Posterior cingulate gyrus (tissue), 11 donors: ENCODE results near the gene ARID1B.

Source experiments
- DNase-seq, 10 donors: peaks; one replicate each; pipeline versions ENCODE4 v3.0.0 to v3.0.0-alpha.2; 2020 to 2021; ENCODE audit warnings: mixed read lengths in 3 of 10
- intact Hi-C: fragments of 100-400 bp; cut with DNase I; formaldehyde crosslinking; loops from one replicate; pipeline ENCODE4 v1.15.1; 2023

The ARID1B gene

DNA sequence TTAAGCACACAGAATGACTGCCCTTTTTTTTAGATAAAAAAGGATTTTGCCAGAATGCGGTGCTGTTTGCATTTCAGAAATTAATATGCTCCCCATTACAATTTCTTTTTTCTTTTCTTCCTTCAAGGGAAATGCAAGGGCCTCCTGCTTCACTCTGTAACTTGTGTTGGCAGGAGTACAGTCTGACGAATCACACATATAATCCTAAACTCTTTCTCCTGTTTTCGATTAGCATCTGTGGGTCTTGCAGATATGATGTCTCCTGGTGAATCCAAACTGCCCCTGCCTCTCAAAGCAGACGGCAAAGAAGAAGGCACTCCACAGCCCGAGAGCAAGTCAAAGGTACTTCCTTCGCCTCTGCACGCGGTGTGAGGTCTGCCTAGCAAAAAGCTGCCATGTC, 396.6 kb downstream of the ARID1B start:
- no peak for DNase-seq
- intact Hi-C loops: loop anchor here (10.0 kb wide), 1 partner anchor 289 kb away; no protein-coding TSS in a partner anchor

DNA sequence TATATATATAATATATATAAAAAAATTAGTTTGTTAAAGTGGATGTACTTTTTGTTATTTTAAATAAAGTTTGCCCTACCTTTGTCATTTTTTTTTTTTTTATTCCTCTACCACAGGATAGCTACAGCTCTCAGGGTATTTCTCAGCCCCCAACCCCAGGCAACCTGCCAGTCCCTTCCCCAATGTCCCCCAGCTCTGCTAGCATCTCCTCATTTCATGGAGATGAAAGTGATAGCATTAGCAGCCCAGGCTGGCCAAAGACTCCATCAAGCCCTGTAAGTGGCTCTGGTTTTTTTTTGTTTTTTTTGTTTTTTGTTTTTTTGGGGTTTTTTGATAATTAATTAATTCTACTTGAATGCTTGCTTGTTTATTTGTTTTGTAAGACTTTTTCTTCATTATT, 397.6 kb downstream of the ARID1B start:
- no peak for DNase-seq
- intact Hi-C loops: loop anchor here (10.0 kb wide), 1 partner anchor 290 kb away; no protein-coding TSS in a partner anchor

DNA sequence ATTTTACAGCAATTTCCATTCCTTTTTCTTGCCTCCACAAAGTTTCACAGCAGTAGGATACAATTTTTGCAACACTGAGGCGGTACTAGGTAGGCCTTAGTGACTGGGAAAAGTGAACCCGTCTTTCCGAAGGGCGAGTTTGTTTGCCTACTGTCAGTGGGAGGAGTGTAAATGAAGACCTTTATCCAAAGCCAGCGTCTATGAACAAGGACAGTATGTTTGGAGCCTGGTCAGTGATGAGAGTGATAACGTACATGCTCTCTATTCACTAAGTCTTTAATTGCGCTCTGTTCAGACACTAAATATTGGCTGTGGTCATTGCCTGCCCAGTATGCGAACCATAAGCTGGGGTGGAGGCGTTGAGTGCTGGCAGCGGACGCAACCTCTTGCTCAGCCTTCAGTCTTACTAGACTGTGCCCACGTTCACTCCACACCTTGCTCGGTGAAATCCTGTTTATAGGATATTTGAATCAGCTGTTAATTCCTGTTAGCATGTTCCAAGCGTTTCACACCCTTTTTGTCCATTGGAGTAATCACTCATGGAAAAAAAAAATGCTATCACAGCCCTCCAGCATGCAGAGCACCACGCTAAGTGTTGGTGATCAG, 400.7 kb downstream of the ARID1B start:
- intact Hi-C loops: loop anchor here (10.0 kb wide), 1 partner anchor 293 kb away; no protein-coding TSS in a partner anchor
- DNase-seq: peak in 1 of 10 donors; percentile 32

DNA sequence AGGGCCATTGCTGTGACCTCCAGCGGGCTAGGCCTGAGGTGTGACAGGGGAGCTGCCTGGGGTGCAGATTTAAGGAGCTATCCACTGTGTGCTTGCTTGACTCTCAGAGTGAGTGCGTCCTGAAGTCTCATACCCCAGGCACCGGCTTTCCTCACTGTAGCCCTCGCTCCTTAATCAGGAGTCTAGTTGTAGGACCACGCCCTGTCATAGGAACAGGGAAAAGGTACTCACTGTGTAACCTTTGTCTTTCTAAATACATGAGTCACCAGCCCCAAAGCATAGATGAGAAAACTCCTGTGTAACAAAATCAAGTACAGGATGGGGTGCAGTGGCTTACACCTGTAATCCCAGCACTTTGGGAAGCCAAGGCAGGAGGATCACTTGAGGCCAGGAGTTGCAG, 404.5 kb downstream of the ARID1B start:
- intact Hi-C loops: loop anchor here (5.0 to 10.0 kb wide), 2 partner anchors 134 to 497 kb away; no protein-coding TSS in a partner anchor
- no peak for DNase-seq

DNA sequence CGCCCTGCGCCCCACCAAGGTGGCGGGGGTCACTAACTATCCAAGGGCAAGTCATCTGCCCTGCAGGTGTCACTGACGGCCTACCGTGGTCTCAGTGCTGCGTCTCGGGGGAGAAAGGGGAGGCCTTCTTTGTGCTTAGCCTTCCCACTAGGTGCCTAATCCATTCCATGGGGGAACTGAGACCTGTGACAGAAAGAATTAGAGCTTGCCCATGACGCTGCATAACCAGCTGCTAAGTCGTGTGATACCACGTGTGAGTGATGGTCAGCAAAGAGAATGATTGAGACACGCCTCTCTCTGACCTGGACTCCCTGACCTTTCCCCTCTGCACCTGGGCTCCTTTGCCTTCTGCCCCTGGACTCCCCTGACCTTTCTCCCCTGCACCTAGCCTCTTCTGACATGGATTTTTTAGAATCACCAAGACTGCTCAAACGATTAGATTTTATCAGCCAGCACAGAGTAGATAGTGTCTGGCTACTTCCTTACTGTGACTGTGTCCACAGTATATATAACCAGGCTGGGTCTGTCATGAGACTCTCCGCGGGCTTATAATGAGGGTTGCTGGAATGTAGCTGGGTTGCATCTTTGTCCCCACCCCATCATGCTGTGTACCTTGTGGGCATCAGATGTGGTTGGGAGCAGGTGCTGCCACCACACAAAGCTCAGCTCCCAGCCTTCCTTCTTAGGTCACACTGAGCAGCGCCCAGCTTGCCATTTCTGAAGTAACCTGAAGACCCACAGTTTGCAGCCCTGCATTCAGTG, 405.5 kb downstream of the ARID1B start:
- intact Hi-C loops: loop anchor here (5.0 to 10.0 kb wide), 2 partner anchors 135 to 498 kb away; no protein-coding TSS in a partner anchor
- no peak for DNase-seq

DNA sequence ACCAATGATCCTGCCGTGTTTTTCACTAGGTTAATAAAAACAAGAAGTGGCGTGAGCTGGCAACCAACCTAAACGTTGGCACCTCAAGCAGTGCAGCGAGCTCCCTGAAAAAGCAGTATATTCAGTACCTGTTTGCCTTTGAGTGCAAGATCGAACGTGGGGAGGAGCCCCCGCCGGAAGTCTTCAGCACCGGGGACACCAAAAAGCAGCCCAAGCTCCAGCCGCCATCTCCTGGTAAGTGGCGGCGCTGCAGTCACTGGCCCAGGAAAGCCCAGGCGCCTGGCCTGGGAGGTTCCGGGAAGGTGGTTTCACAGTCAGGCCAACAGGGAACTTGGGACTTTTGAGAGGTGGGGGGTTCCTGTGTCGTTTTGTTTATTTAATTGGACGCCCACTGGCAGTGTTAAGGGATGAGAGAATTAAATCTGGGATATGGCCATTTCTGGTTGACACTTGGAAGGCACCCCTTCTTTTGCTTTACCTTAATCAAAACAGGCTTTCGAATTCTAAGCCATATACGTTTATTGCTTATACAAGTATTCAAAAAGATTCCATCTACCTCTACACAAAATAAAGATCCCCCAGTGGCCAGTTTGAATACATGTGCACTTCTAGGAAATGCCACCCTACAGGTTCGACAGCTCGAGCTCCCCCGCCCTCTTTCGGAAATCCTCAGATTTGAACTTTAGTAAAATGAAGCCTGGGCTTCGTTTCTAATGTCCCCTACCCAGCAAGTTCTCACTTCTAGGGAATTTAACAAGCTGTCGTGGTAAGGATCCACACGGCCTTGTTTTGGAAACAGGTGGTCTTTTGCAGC, 407.2 kb downstream of the ARID1B start:
- intact Hi-C loops: loop anchor here (2.0 to 10.0 kb wide), 4 partner anchors 137 to 620 kb away; no protein-coding TSS in a partner anchor
- DNase-seq: peak; percentile 54 to 96 (median 76)

- DNase-seq: no peak
- intact Hi-C loops: loop anchor here (2.0 to 10.0 kb wide), 3 partner anchors 163 to 620 kb away; no protein-coding TSS in a partner anchor
These were observed 408.0 kb downstream of the ARID1B start for GRCh38 chr6:157185171-157185570.

DNA sequence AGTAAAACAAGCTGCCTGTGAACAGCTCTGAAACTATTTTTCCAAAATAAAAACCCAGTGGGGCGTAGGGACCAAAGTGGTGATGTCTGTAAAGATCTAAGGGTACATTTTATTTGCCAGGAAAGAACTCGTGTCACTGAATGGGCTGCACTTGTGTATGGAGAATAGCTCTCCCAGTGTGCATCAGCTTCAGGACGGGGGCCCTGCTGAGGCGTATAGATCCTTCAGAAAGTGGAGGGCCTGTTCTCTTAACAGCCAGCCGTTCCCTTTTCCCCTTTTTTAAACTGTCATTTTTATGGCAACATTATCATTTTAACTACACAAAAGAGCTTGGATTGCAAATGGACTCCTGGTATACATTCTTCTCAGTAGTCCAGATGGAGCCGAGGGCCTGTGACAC, 408.8 kb downstream of the ARID1B start:
- intact Hi-C loops: loop anchor here (2.0 to 10.0 kb wide), 3 partner anchors 164 to 621 kb away; no protein-coding TSS in a partner anchor
- DNase-seq: no peak

GRCh38 chr6:157186785-157187181, 409.6 kb downstream of the ARID1B start:
- intact Hi-C loops: loop anchor here (5.0 to 10.0 kb wide), 2 partner anchors 164 to 502 kb away; no protein-coding TSS in a partner anchor
- DNase-seq: no peak

- intact Hi-C loops: loop anchor here (5.0 to 10.0 kb wide), 2 partner anchors 165 to 503 kb away; no protein-coding TSS in a partner anchor
- no peak for DNase-seq
These were observed 410.3 kb downstream of the ARID1B start for GRCh38 chr6:157187182-157188083.

GRCh38 chr6:157188213-157188612, 411.0 kb downstream of the ARID1B start:
- intact Hi-C loops: loop anchor here (5.0 to 10.0 kb wide), 2 partner anchors 166 to 503 kb away; no protein-coding TSS in a partner anchor
- DNase-seq: no peak

- intact Hi-C loops: no loop called here
- no peak for DNase-seq
These were observed 416.3 kb downstream of the ARID1B start for GRCh38 chr6:157193443-157193996.

- DNase-seq: no peak
- intact Hi-C loops: no loop called here
These were observed 416.9 kb downstream of the ARID1B start for GRCh38 chr6:157194110-157194509.

DNA sequence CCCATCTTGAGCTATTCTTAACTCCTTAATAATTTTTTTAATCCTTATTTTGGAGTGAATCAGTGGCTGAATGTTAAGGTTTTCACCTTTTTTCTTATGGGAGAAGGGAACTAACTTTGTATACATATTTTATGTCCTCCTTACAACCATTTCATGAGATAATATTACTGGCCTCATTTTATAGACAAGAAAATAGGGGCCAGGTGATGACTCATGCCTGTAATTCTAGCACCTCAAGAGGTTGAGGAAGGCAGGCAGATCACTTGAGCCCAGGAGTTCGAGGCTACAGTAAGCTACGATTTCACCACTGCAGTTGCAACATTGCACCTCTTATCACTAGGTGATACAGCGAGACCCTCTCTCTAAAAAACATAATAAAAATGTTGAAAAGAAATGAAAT, 417.5 kb downstream of the ARID1B start:
- intact Hi-C loops: no loop called here
- no peak for DNase-seq

GRCh38 chr6:157196391-157196790, 419.2 kb downstream of the ARID1B start:
- intact Hi-C loops: no loop called here
- DNase-seq: no peak

GRCh38 chr6:157198425-157199279, 421.5 kb downstream of the ARID1B start:
- peak in 3 of 10 donors; percentile 69 to 83 (median 77) for DNase-seq
- intact Hi-C loops: no loop called here

GRCh38 chr6:157200117-157200516, 422.9 kb downstream of the ARID1B start:
- DNase-seq: peak in 2 of 10 donors; percentile 65 to 68
- intact Hi-C loops: no loop called here

- intact Hi-C loops: no loop called here
- peak in 3 of 10 donors; percentile 67 to 84 (median 77) for DNase-seq
These were observed 423.4 kb downstream of the ARID1B start for GRCh38 chr6:157200611-157201010.
